ENCODE results near the gene NGB. TPM values are rescaled to one million over a fixed set of nuclear protein-coding genes. Genes with fewer than 3 reads are reported as not detected.

Gene NGB
- total RNA-seq, 1 experiment from 2014 or later: not detected

DNA sequence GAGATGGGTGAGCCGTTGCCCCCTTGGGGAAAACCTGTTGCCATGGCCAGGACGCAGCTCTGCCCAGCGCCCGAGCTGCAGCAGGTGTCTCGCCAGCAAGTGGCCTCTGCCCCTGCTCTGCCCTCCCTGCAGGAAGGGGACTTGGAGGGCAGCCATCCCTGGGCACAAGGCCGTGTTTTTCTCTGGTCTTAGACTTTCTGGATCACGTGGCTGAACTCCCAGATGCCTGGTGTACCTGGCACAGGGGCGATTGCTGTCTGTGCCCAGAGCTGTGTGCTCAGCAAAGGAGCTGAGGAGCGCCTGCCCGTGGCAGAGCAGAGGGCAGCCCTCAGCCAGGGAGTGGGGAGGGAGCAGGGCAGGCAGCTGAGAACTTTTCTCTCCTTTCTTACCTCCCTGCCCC, 51.4 kb downstream of the NGB start:
- DNase-seq: no peak
- no peak overlapping the region for H3K4me3 Mint-ChIP-seq (ENCODE audit: low read depth, unreplicated experiment)
- BruUV-seq (replicated peaks): no TSS peak

DNA sequence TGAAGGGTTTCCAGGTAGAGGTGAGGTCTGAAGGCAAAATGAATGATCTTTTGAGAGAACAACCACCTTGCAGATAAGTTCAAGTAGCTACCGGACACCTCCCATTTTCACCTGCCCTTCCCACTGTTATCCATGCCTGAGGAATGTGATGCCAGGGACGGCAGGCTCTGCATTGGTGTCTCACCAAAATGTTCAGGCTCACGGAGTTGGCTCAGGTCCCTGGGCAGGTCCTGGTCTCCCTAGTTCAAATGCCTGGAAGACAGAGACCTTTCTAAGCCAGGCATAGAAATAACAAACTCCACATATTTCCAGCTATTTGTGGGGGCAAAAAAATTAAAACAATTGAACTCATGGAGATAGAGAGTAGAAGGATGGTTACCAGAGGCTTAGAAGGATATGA, 53.5 kb downstream of the NGB start:
- H3K9me3 Mint-ChIP-seq (ENCODE audit: low read depth, unreplicated experiment): no peaks in the 10 kb centered on the region
- H3K27me3 Mint-ChIP-seq (ENCODE audit: unreplicated experiment): peaks cover 68% of the 10 kb centered on the region
- no peak for TF ChIP-seq CTCF (IDR thresholded peaks at IDR 0.05; ENCODE audit: unreplicated experiment)
- no peaks in the 10 kb centered on the region for H3K36me3 Mint-ChIP-seq (ENCODE audit: insufficient read depth, unreplicated experiment)
- intact Hi-C loops (cut with micrococcal nuclease; ENCODE audit: unreplicated experiment): no loop called here
- no peak overlapping the region for H3K4me3 Mint-ChIP-seq (ENCODE audit: low read depth, unreplicated experiment)
- H3K4me1 Mint-ChIP-seq (ENCODE audit: low read depth, unreplicated experiment): no peaks in the 10 kb centered on the region
- no peak for DNase-seq
- CTCF ChIA-PET: no interaction called here
- no peak overlapping the region for H3K27ac Mint-ChIP-seq (ENCODE audit: unreplicated experiment)
- BruUV-seq (replicated peaks): no TSS peak

More for the DNA sequence above, 51.4 kb downstream of the NGB start:
- Mint-ChIP-seq H3K9me3 (ENCODE audit: low read depth, unreplicated experiment) (no peaks in the 10 kb centered on the region), H3K27ac (ENCODE audit: unreplicated experiment) (no peak overlapping the region), H3K4me1 (ENCODE audit: low read depth, unreplicated experiment) (no peaks in the 10 kb centered on the region), H3K27me3 (ENCODE audit: unreplicated experiment) (peaks cover 68% of the 10 kb centered on the region), H3K36me3 (ENCODE audit: insufficient read depth, unreplicated experiment) (no peaks in the 10 kb centered on the region)
- TF ChIP-seq CTCF (IDR thresholded peaks at IDR 0.05; ENCODE audit: unreplicated experiment): no peak
- CTCF ChIA-PET: interaction anchor here (0.6 kb wide), 1 partner anchor 19 kb away, joined by 6 read pairs; no protein-coding TSS in a partner anchor
- intact Hi-C loops (cut with micrococcal nuclease; ENCODE audit: unreplicated experiment): no loop called here

Small RNAs within 50 kb of the gene (microRNA-seq; reads per million reads assigned to microRNA genes)
- not detected for gene MIR1260A

Other genes with a start within 250 kb of the NGB start
- 30.1 and 33.1 TPM in 2 replicates for gene IRF2BPL, start 242.5 kb downstream of the NGB start, total RNA-seq (2022)
- 16.5 and 18.9 TPM in 2 replicates for gene CIPC, start 172.9 kb downstream of the NGB start, total RNA-seq (2022)
- not detected in 2 replicates for gene ZDHHC22, start 129.4 kb downstream of the NGB start, total RNA-seq (2022)
- 1.1 and 2.1 TPM in 2 replicates for gene TMEM63C, start 89.4 kb downstream of the NGB start, total RNA-seq (2022)
- 21.7 and 22.9 TPM in 2 replicates for gene POMT2, start 49.7 kb upstream of the NGB start, total RNA-seq (2022)
- gene GSTZ1, start 49.8 kb upstream of the NGB start, total RNA-seq (2022): 14.2 and 14.7 TPM in 2 replicates
- gene TMED8, start 105.9 kb upstream of the NGB start, total RNA-seq (2022): 9.4 and 10.4 TPM in 2 replicates
- gene SAMD15, start 106.2 kb upstream of the NGB start, total RNA-seq (2022): 0.52 and 1.1 TPM in 2 replicates
- gene NOXRED1, start 152.3 kb upstream of the NGB start, total RNA-seq (2022): 1.2 and 1.6 TPM in 2 replicates
- 19.3 and 19.4 TPM in 2 replicates for gene VIPAS39, start 186.4 kb upstream of the NGB start, total RNA-seq (2022)
- 287 and 313 TPM in 2 replicates for gene AHSA1, start 186.9 kb upstream of the NGB start, total RNA-seq (2022)
- gene ISM2, start 227.6 kb upstream of the NGB start, total RNA-seq (2022): not detected in 2 replicates

All from Calu3 (cell line).